GM21529 (cell line): ENCODE results near the gene ULBP1.
A peak's percentile ranks its signal among the peaks of the same experiment; 100 is the strongest.
"Not testable (repeated sequence)": the region's sequence is repeated elsewhere in the genome, so short reads cannot be mapped to it uniquely, and the experiment has no call there.

Source experiments
- ATAC-seq: cut with Tn5 transposase; IDR thresholded peaks from one replicate; pipeline ENCODE4 v1.9.1; 2021; ENCODE audit not compliant: unreplicated experiment

ULBP1 gene

DNA sequence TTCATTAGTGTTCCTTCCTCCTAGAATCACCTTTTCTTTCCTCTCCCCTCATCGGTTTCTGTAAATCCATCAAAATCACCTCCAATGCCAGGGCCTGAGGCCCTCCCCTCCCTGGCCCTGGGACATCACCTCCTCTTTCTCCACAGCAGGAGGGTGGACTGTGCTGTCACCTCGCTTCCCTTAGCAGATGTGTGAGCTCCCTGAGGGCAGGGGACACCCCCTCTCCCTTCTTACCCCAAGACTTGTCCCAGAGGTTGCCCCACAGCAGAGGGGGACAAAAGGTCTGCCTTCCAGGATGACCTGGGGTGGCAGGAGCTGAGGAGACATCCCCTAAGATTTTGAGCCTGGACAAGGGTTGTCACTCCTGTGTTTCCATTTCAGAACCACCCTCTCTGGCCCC lies 5.9 kb downstream of the ULBP1 start:
- no peak for ATAC-seq

DNA sequence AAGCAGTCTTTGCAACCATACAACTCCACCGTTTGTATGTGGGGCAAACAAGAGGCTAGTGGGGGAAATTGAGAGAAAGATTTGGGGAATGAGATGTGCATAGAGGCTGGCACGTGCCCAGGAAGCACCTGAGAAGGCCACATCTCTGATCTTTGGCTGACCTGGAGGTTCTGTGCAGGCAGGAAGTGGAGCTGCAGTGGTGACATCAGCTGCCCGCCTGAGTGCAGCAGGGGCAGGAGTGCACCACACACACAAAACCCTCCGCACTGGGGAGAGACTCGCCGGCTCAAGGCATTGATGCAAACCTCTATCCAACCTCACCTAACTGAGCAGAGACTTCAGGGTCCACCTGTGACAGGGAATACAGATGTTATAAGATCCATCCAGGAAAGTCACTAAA lies 10.7 kb downstream of the ULBP1 start:
- ATAC-seq: not testable (repeated sequence)

DNA sequence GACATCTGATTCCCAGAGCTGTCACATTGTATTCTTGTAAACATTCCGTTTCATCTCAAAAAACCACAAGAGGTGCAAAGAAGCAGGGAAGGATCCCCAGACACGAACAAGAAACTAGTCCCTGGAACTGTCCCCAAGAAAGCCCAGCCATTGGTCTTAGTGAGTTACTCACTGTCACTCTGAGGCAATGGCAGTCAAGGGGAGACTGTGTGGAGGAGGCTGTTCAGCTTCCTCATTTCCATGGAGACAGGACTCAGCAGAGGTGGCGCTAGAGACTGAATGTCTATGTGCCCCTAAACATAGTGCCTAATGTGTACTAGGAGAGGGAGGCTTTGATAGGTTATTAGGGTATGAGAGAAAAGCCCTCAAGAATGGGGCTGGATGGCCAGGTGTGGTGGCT lies 11.1 kb downstream of the ULBP1 start:
- ATAC-seq: no peak

DNA sequence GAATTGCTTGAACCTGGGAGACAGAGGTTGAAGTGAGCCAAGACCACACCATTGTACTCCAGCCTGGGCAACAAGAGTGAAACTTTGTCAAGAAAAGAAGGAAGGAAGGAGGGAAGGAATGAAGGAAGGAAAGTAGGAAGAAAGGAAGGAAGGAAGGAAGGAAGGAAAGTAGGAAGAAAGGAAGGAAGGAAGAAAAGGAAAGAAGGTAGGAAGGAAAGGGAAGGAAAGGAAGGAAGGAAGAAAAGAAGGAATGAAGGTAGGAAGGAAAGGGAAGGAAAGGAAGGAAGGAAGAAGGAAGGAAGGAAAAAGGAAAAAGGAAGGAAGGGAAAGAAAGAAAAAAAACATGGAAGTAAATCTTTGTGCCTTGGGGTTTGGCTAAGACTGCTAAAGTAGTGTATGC lies 11.7 kb downstream of the ULBP1 start:
- no peak for ATAC-seq

DNA sequence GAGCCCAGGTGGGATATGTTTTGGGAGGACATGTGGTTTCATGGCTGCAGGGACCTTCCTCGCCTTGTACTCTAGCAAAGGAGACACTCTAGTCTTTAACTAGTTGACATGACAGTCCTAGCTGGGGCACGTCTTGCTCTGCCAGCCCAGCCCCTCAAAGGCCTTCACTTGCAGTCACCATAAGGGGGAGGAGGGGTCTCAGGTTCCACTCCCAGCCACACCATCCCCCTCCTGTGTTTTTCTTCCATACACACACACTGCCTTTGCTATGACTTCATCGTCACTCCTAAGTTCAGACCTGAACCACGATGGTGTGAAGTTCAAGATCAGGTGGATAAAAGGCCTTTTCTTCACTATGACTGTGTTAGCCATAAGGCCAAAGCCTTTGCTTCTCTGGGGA lies 13.5 kb downstream of the ULBP1 start:
- no peak for ATAC-seq

DNA sequence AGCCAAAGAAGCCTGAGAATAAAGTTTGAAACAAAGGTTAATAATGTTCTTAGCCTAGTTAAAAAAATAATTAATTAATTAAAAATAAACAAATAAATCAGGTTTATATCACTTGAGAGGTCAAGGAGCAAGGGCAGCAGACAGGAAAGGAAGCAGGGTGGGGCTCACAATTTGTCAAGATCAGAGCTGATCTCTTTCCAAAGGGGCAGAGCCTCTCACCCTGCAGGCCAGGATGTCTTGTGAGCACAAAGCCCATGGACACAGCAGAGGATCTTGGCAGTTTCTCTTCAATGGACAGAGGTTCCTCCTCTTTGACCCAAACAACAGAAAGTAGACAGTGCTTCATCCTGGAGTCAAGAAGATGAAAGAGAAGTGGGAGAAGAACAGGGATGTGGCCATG lies 14.9 kb downstream of the ULBP1 start:
- ATAC-seq: no peak

DNA sequence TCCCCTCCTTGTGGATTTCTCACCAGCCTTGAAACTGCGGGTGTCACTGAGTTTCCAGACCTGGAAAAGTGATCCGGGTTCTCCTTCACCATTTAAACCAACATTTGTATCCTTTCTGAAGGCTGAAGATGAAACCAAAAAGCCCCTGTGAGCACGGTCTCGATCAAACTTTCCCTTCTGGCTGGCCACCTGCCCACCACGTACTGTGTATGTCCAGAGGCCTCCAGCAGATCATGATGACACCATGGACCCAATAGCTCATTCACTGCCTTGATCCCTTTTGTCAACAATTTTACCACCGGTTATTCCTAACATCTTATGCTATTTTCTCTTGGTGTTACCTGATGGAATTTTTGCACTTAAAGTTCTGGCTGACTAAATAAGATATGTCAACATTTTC lies 15.6 kb downstream of the ULBP1 start:
- no peak for ATAC-seq

DNA sequence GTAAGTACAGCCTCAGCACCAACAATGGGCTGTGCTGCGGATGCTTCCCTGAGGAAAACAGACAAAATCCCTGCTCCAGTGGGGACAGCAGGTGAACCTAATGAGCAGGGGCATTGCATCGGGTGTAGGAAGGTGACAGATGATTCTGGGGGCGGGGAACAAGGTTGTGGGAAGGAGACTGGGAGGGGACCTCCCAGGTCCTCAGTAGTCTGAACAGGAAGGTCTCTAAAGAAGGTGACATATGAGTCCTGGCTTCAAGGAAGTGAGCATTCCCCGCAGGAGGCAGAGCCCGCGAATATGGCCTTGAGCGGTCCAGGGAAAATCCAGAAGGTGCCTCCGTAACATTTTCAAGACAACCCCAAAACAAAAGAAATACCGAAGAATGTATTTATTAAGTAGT lies 19.4 kb downstream of the ULBP1 start:
- no peak for ATAC-seq

DNA sequence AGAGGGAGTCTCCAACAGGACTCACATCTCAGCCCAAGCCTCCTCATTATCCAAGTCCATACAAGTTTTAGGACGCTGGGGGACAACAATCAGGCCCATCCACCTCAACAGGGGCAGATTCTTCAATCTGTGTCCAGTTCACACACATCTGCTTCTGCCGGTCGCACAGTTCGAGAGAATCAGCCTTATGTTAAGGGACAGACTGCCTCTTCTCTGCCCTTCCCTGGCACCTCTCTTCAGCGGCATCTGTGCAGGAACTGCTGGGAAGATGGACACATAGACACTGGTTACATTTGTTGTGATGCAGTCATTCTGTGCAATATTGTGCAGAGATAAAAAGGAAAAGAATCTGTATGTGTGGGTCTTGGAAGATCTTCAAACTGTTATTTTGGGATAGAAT lies 21.0 kb downstream of the ULBP1 start:
- no peak for ATAC-seq

DNA sequence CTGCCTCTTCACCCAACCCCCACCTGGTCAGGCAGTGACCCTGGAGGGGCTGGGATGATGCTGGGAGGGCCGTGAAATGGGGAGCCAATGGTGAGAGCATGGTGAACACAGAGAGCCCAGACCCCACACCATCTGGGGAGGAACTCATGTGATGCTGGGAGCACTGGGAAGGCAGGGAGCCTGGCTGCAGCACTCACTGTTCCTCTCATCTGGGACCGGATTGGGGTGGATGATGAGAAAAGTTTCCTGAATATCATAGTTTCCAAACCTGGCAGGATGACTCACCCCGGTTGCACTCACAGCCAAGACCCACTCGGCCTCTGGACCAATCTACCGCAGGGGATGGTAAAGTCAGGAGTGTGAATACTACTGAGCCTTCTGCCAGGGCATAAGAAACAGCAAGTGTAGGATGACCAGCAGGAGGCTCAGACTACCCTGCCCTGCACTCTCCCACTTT lies 21.8 kb downstream of the ULBP1 start:
- ATAC-seq: no peak

DNA sequence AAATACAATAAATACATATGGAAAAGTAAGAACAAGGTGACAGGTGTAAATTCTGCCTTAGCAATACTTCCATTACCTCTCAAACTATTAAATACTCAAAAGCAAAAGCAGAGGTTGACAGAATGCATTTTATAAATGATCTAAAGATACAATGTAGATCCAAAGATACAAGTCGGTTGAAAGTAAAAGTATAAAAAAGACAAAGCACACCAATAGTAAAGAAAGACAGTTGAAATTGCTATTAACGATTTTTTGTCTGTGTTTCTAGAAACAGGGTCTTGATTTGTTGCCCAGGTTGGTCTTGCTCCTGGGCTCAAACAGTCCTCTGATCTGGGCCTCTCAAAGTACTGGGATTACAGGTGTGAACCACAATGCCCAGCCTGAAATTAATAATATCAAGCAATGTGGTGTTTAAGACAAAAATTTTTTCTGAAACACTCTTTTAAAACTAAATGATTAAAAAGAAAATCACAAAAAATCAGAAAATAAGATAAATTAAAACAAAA lies 23.9 kb downstream of the ULBP1 start:
- ATAC-seq: no peak

DNA sequence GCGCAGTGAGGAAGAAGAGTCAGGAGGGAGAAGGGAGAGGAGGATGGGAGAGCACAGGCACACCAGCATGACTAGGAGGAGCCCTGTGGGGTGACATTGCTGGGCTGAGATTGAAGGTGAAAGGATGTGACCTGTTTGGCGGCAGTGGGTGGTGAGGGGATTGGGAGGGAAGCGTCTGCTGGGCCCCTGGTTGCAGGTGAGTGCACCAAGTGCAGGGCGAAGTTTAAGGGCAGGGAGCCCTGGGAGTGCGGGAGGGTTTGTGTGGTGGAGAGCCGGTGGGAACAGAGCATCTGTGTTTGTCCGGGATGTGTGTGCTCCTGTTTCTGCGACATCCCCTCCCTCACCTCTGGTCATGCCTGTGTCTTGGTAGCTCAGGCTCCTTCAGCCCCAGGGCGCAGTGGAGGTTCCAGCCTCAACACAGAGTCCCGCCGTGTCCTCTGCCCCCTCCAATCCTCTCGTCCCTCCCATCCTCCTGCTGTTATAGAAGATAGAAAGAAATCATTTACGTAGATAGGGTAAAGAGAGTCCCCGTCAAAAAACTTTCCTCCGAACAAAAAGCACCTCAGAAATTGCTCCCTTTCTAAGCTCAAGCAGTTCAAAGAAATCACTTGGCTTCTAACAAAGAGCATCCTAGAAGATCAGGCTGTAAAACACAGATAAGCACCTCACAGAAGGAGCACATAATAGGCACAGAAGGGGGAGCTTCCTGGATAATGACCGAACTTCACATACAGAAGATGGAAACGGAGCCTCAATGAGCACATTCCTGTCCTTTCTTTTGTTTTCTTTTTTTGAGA lies 25.0 kb downstream of the ULBP1 start:
- ATAC-seq: no peak

DNA sequence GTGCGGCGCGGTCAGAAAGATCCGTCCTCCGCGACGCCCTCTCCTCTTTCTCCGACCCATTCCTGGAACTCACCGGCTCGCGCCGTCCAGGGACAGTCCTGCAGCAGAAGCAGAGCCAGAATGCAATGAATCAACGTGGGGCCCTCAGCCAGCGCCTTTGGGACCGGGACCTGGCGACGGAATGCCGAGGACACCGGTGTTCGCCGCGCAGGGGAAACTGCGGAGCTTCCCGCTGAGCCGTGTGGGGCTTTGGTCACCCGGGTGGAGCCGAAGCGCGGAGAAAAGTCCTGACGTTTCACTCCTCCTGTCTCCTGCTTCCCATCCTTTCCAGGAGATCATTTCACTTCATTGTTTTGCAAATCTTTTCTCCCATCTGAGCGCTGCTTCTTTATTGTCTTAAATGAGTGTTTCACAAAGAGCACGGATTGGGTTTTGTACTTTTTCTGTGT lies 26.5 kb downstream of the ULBP1 start:
- no peak for ATAC-seq

DNA sequence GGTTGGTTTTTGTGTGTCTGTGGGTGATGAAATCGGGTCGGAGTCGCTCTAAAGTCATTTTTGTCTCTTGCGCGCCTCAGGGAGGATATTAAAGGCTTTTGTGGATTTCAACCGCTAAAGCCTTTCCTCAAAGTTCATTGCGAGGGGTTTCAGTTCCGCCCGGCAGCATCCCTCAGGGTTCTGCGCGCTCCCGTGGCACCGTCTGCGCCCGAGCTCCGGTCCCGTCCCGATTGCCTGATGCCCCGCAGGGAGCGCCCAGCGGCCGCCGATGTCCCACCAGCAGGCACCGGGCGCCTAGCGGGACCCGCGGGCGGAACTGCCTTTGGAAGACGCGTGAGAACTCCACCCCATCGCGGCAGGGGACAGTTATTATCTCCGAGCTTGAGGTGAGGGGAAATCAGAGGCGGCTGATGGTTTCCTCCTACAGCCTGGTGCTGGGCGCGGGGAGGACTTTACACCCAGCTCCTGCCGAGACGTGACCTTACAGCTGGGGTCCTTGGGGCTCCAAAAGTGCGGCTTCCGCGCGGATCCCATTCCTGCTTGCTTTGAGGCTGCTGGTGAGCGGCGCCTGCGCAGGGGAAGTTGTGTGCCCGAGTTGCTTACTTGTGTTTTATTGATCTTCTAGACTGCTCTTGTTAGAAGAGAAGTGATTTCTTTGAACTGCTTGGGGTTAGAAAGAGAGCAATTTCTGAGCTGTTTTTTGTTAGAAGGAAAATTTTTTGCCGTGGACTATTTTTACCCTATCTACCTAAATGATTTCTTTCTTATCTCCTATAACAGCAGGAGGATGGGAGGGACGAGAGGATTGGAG lies 27.1 kb downstream of the ULBP1 start:
- ATAC-seq: no peak

DNA sequence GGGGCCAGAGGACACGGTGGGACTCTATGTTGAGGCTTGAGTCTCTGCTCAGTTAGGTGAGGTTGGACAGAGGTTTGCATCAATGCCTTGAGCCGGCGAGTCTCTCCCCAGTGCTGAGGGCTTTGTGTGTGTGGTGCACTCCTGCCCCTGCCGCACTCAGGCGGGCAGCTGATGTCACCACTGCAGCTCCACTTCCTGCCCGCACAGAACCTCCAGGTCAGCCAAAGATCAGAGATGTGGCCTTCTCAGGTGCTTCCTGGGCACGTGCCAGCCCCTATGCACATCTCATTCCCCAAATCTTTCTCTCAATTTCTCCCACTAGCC lies 27.7 kb downstream of the ULBP1 start:
- not testable (repeated sequence) for ATAC-seq

DNA sequence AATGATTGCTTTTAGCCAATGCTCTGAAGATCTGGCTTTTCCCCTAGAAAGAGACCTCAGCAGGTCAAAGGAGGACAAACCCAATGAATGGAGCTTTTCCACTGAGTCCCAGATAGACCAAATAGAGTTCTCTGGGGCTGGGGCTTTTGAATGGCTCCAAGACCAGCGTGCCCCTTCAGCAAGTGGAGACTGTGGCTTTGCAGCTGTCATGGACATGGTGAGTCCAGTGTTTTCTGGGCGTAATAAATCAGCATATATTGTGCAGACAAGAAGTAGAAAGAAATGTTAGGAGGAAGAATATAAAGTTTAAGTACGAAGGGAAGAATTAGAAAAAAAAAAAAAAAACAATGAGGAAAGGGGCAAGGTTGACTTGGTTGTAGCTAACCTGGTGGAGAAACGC lies 28.1 kb downstream of the ULBP1 start:
- no peak for ATAC-seq

DNA sequence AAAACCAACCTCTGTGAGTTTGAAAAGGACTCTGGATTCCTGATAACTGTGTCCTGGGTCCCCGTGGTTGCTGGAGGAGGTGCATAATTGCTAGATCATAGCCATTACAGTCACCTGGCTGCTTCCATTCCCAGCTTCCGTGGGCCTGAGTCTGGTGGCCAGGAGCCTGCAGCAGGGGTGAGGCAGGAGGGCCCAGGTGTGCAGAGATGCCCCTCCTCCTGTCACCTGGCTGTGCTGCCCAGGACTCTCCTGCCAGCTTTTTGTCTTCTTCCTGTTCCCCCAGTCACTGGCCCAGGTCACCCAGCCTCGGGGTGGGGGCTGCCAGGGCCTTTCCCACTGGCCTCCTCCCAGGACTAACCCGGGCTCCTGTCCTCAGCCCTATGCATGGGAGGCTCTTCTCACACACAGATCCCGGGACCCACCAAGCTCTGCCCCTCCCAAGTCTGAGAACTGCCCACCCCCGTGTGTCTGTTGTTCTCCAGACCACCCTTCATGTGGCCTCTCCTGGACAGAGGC lies 31.6 kb downstream of the ULBP1 start:
- no peak for ATAC-seq

DNA sequence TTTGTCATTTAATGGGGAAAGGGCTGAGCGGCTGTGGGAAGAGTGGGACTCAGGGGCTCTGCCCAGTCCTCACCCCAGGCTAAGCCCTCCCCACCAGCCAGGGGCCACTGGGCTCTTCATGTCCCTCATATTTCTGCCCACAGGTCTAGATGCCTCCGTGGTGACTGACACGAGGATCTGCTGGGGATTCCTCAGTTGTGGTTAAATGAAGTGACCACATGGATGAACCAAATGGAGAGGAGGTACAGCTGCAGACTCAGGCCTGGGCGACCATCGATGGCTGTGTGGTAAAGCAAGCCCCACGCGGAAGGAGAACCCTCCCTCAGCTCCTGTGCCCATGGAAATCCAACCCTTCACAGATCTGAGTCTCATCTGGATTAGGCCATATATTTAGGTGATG lies 32.2 kb downstream of the ULBP1 start:
- ATAC-seq: no peak

DNA sequence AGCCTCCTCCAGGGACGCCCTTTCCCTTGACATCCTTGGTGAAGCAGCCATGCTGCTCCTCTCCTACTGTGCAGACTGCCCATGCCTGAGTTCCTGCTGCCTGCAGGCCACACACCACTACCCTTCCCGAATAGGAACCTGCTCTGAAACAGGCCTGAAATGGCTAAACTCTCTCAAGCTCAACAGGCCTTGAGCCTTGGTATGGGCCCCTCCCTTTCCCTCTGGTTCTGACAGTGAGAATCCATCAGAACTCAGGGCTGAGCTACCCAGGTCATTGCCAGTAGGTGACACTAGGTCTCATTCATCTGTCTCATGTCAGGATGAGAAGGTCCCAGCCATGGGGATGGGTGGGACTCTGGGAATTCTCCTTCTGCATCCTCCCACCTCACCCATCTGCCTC lies 35.9 kb downstream of the ULBP1 start:
- no peak for ATAC-seq

DNA sequence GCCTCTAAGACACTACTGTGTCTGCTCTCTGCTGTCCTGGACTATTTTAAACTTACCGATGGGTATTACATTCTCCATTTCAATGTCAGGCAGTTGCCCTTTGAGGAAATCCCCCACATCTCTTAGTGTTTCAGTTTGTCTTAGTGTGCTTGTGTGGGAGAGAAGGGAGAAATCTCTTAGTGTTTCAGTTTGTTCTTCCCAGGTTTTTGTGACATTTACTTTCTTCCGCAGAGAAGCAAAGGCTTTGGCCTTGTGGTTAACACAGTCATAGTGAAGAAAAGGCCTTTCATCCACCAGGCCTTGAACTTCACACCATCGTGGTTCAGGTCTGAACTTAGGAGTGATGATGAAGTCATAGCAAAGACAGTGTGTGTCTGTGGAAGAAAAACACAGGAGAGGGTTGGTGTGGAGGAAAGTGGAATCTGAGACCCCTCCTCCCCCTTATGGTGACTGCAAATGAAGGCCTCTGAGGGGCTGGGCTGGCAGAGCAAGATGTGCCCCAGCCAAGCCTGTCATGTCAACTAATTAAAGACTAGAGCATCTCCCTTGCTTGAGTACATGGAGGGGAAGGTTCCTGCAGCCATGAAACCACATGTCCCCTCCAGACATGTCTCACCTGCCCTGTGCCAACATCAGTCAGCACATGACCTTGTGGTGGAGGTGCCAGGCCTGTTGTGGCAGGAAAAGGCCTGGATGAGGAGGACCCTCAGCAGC lies 37.7 kb downstream of the ULBP1 start:
- peak; percentile 33 for ATAC-seq

DNA sequence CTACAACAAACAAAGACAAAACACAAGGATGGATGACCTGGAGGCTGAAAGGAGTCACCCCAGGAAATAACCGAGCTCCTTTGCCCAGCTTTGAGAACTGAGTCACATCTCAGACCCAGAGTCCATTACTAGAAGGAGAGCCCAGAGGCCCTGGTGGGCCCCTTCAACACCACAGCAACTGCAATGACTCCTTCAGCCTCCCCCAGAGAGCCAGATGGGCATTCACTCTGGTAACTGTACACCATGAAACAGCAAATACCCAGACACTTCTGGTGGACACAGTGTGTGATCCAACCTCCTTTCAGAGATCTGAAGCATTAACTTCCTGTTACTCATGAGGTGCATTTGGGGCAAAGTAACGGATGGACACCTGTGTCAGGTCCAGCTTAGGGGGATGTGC lies 39.0 kb downstream of the ULBP1 start:
- ATAC-seq: no peak
